DOHH2 (cell line): ENCODE results near the gene SYNE1.

ENCODE experiments used
- EZH2phosphoT487 ChIP-seq: fragments of 200-600 bp; sonication (generic); IDR thresholded peaks from 2 replicates; pipeline ENCODE4 v1.6.1; 2017; ENCODE audit warnings: borderline replicate concordance, mild to moderate bottlenecking, antibody characterized with exemption, low read length, moderate library complexity, mixed read lengths
- TF ChIP-seq, protein P1 (sequence below): fragments of 200-600 bp; sonication (generic); IDR thresholded peaks from one replicate; pipeline ENCODE4 v1.5.1; 2014; ENCODE audit warnings: antibody characterized with exemption, mild to moderate bottlenecking, low read depth, low read length; ENCODE audit not compliant: poor library complexity, severe bottlenecking

DNA sequence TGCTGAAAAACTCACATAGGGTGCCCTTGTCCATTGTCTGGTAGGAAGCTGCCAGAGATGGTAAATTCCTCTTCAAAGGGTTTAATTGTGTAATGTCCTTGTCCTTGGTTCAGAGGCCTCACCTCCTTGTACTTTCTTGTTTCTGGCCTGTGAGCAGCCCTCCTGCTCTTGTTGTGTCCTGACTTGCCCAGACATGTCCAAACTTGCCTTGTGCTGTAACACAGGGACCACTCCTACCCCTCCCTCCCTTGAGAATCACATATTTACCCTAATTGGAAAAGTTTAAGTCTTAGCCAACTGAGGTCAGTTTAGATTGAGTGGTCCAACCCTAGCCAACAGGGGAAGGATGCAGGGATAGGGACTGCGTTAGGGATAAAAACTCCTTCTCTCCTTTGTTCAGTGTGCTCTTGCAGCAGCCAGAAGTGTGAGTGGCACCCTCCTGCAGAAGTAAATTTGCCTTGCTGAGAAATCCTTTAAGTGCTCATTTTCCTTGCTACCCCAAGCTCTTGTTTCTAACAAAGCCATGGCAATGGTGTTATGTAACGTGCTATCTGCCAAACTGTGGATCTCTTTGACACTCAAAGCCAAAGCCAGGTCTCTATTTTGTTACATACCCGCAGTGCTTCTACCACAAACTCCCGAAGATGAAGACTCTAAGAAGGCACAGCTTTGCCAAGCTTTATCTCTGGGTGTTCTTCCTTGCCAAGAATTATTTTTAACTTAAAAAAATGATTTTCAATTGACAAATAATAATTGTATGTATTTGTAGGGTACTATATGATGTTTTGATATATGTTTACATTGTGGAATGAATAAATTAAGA is 415.1 kb downstream of the SYNE1 start:
- TF ChIP-seq, protein P1, sequence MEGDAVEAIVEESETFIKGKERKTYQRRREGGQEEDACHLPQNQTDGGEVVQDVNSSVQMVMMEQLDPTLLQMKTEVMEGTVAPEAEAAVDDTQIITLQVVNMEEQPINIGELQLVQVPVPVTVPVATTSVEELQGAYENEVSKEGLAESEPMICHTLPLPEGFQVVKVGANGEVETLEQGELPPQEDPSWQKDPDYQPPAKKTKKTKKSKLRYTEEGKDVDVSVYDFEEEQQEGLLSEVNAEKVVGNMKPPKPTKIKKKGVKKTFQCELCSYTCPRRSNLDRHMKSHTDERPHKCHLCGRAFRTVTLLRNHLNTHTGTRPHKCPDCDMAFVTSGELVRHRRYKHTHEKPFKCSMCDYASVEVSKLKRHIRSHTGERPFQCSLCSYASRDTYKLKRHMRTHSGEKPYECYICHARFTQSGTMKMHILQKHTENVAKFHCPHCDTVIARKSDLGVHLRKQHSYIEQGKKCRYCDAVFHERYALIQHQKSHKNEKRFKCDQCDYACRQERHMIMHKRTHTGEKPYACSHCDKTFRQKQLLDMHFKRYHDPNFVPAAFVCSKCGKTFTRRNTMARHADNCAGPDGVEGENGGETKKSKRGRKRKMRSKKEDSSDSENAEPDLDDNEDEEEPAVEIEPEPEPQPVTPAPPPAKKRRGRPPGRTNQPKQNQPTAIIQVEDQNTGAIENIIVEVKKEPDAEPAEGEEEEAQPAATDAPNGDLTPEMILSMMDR, result no peak
- TF ChIP-seq EZH2phosphoT487, result no peak
